Natural killer cell (primary cell): ENCODE results near the gene KDM4C. TPM values are rescaled to one million over a fixed set of nuclear protein-coding genes. Genes with fewer than 3 reads are reported as not detected.

Experiments used
- ATAC-seq, 3 donors: fragments of 150-1000 bp in 2 of 3; fragments of 200-7000 bp in 1 of 3; cut with Tn5 transposase; 1 replicate in 1 of 3; 2 replicates in 2 of 3; pipeline ENCODE4 v1.10.0; 2021; ENCODE audit warnings: mild to moderate bottlenecking in 2 of 3, moderate library complexity in 2 of 3
- DNase-seq, 2 donors: peaks; one replicate each; pipeline versions ENCODE4 v3.0.0 to v3.0.0-alpha.2; 2013 to 2021; ENCODE audit warnings: mixed read lengths in 1 of 2
- H3K27ac ChIP-seq: one replicate; pipeline ENCODE4 v1.5.1; 2013; ENCODE audit warnings: mild to moderate bottlenecking, low read length
- H3K27me3 ChIP-seq: one replicate; pipeline ENCODE4 v1.6.1; 2013; ENCODE audit warnings: low read length; ENCODE audit not compliant: control insufficient read depth, insufficient read depth
- H3K36me3 ChIP-seq: one replicate; pipeline ENCODE4 v1.6.1; 2013; ENCODE audit warnings: low read length; ENCODE audit not compliant: control insufficient read depth, insufficient read depth
- H3K4me1 ChIP-seq: one replicate; pipeline ENCODE4 v1.6.1; 2013; ENCODE audit warnings: low read length; ENCODE audit not compliant: control insufficient read depth, insufficient read depth
- H3K4me3 ChIP-seq: one replicate; pipeline ENCODE4 v1.5.1; 2013; ENCODE audit warnings: low read length
- H3K9me3 ChIP-seq: one replicate; pipeline ENCODE4 v1.6.1; 2013; ENCODE audit warnings: low read length; ENCODE audit not compliant: control insufficient read depth, insufficient read depth
- H3K27ac Mint-ChIP-seq, 2 donors: one replicate each; pipeline ENCODE4 v1.8.0; 2022; ENCODE audit warnings: mild to moderate bottlenecking in 2 of 2, mixed read lengths in 2 of 2, moderate library complexity in 1 of 2
- H3K27me3 Mint-ChIP-seq, 2 donors: one replicate each; pipeline ENCODE4 v1.8.0; 2022; ENCODE audit warnings: low read depth in 2 of 2, mixed read lengths in 2 of 2
- H3K36me3 Mint-ChIP-seq: one replicate; pipeline ENCODE4 v1.8.0; 2022; ENCODE audit warnings: mixed read lengths
- H3K4me1 Mint-ChIP-seq, 2 donors: one replicate each; pipeline ENCODE4 v1.8.0; 2022; ENCODE audit warnings: mixed read lengths in 2 of 2
- H3K4me3 Mint-ChIP-seq: one replicate; pipeline ENCODE4 v1.8.0; 2022; ENCODE audit warnings: mild to moderate bottlenecking, moderate library complexity, mixed read lengths
- H3K9me3 Mint-ChIP-seq, 2 donors: one replicate each; pipeline ENCODE4 v1.8.0; 2022; ENCODE audit warnings: mixed read lengths in 2 of 2
- WGBS: methylation state at CpG from one replicate; pipeline ENCODE4 v1.1.7; 2013; ENCODE audit warnings: missing lambda C conversion rate; ENCODE audit not compliant: insufficient coverage; 5-methylcytosine and 5-hydroxymethylcytosine counted together
- intact Hi-C: fragments of 100-400 bp; cut with micrococcal nuclease; formaldehyde crosslinking; loops from one replicate; pipeline ENCODE4 v1.14.2; 2022
- total RNA-seq, 4 donors: library from RNA; stranded (reverse); fragments of 120-200 nt in 1 of 4; gene quantifications; one replicate each; pipeline versions ENCODE4 v1.2.3 to v1.2.4, GENCODE V29; 2013 to 2022
- TF ChIP-seq, protein P1 (sequence below): fragments of 200-600 bp; IDR thresholded peaks from one replicate; pipeline ENCODE4 v1.8.0; 2022; ENCODE audit warnings: antibody characterized with exemption

KDM4C gene
- total RNA-seq, 3 donors from 2014 or later (not counting 1 experiment from before 2014, with no cell fraction given), result 115 to 137 (median 116) TPM

DNA sequence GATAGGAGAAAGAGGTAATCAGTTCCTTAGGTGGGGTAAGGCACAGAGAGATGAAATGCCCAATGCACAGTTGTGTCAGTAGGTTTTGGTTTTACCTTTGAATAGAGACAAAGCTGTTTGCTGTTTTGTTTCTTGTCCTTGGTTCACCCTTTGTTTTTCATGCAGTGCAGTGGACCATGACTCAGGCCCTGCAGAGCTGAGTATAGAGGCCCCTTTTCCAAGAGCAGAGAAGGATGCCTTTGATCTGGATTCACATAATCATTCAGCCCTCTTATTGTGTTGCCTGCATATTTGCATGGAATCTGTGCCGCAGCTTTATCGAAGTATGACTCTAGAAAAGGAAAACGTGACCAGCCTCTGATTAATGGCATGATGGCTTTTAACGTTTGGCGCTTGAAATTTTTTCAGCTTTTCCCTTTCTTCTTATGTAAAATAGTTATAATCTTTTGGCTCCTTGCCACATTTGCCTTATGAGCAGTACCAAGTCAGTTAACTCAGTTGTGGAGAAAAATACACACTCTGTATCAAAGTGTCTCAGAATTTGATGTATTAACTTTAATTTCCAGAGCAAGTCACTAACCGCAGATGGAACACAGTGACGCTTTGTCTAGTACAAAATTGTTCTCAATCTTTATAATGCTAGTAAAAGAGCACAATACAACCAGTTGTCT lies 197.6 kb downstream of the KDM4C start:
- ATAC-seq (no peak), DNase-seq (no peak)
- H3K9me3 Mint-ChIP-seq, result no peaks in the 10 kb centered on the region
- no peaks in the 10 kb centered on the region for H3K9me3 ChIP-seq
- H3K36me3 ChIP-seq, result no peaks in the 10 kb centered on the region
- peaks cover 49 to 50% of the 10 kb centered on the region in 2 donors for H3K4me1 Mint-ChIP-seq
- H3K27ac ChIP-seq, result no peak overlapping the region
- no peaks in the 10 kb centered on the region for H3K27me3 Mint-ChIP-seq
- peak overlapping the region in 1 of 2 donors; percentile 23 for H3K27ac Mint-ChIP-seq
- H3K27me3 ChIP-seq, result no peaks in the 10 kb centered on the region
- intact Hi-C loops, result no loop called here
- WGBS, result 56% methylated on average over 5 of the region's 7 CpGs
- no peak overlapping the region for H3K4me3 ChIP-seq
- TF ChIP-seq, protein P1, sequence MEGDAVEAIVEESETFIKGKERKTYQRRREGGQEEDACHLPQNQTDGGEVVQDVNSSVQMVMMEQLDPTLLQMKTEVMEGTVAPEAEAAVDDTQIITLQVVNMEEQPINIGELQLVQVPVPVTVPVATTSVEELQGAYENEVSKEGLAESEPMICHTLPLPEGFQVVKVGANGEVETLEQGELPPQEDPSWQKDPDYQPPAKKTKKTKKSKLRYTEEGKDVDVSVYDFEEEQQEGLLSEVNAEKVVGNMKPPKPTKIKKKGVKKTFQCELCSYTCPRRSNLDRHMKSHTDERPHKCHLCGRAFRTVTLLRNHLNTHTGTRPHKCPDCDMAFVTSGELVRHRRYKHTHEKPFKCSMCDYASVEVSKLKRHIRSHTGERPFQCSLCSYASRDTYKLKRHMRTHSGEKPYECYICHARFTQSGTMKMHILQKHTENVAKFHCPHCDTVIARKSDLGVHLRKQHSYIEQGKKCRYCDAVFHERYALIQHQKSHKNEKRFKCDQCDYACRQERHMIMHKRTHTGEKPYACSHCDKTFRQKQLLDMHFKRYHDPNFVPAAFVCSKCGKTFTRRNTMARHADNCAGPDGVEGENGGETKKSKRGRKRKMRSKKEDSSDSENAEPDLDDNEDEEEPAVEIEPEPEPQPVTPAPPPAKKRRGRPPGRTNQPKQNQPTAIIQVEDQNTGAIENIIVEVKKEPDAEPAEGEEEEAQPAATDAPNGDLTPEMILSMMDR, result no peak
- H3K36me3 Mint-ChIP-seq, result no peaks in the 10 kb centered on the region
- H3K4me1 ChIP-seq, result no peaks in the 10 kb centered on the region
- no peak overlapping the region for H3K4me3 Mint-ChIP-seq

DNA sequence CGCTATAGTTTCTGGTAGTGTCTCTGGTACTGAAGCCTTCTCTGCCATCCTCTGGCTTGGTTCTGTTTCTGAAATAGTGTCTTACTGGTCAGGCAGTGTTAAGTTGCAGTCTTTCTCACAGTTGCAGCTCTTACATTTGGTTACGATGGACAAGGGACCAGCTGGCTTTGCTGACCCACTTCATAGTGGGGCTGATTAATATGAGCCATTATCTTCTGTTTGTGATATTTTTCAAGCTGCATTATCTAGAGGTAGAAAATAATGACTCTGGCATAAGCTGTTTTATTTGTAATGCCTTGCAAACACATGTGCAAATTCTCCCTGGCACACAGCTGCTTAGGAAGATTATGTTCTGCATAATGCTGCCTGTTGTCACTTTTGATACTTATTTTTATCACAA lies 199.1 kb downstream of the KDM4C start:
- peaks cover 47 to 51% of the 10 kb centered on the region in 2 donors for H3K4me1 Mint-ChIP-seq
- H3K9me3 Mint-ChIP-seq, result no peaks in the 10 kb centered on the region

GRCh38 chr9:6959270-6960000 lies 201.7 kb downstream of the KDM4C start:
- intact Hi-C loops, result no loop called here
- peak overlapping the region; percentile 6 to 13 for H3K27ac Mint-ChIP-seq
- Histone ChIP-seq H3K36me3 (no peaks in the 10 kb centered on the region), H3K27me3 (no peaks in the 10 kb centered on the region), H3K27ac (no peak overlapping the region), H3K4me3 (no peak overlapping the region), H3K9me3 (no peaks in the 10 kb centered on the region), H3K4me1 (no peaks in the 10 kb centered on the region)
- ATAC-seq (no peak), DNase-seq (no peak)
- H3K4me3 Mint-ChIP-seq, result no peak overlapping the region
- peaks cover 32 to 53% of the 10 kb centered on the region in 2 donors for H3K4me1 Mint-ChIP-seq
- 59% methylated on average over 2 of the region's 5 CpGs for WGBS
- H3K27me3 Mint-ChIP-seq, result no peaks in the 10 kb centered on the region
- TF ChIP-seq, protein P1, result no peak
- H3K9me3 Mint-ChIP-seq, result no peaks in the 10 kb centered on the region
- H3K36me3 Mint-ChIP-seq, result no peaks in the 10 kb centered on the region

More for the DNA sequence above, 199.1 kb downstream of the KDM4C start:
- intact Hi-C loops, result no loop called here
- Mint-ChIP-seq H3K4me3 (no peak overlapping the region), H3K36me3 (no peaks in the 10 kb centered on the region), H3K27me3 (no peaks in the 10 kb centered on the region), H3K27ac (no peak overlapping the region)
- no peak overlapping the region for H3K27ac ChIP-seq
- DNase-seq (no peak), ATAC-seq (no peak)
- no peaks in the 10 kb centered on the region for H3K4me1 ChIP-seq
- no peak overlapping the region for H3K4me3 ChIP-seq
- H3K36me3 ChIP-seq, result no peaks in the 10 kb centered on the region
- 100% methylated on average over 2 of the region's 2 CpGs for WGBS
- no peaks in the 10 kb centered on the region for H3K9me3 ChIP-seq
- H3K27me3 ChIP-seq, result no peaks in the 10 kb centered on the region
- TF ChIP-seq, protein P1, result no peak
